C4-2B (cell line): ENCODE measurements around the gene ADD2.

Experiments
- ZFX ChIP-seq: fragments of 450-650 bp; IDR thresholded peaks from 2 replicates; pipeline ENCODE4 v1.6.1; 2017
- TF ChIP-seq, protein P1 (sequence below): fragments of 450-650 bp; conservative IDR thresholded peaks from 2 replicates; pipeline ENCODE4 v1.5.1; 2017; ENCODE audit warnings: mild to moderate bottlenecking

DNA sequence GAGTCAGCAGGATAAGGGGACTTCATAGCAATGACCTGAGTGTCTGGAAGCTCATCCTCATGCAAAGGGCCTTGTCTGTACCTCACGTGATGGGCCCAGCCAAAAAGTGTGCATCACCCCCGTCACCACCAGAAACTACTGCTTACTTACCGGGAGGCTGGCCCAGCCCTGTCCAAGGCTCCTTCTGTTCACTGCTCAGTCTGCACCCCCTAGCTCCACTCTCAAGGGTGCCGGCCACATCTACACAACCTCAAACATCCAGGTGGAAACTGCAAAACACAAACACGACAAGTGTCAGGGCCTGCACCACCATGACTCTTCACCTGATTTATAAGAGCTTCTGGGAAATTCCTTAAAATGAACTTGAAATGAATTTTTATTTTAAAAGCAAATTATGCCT is 55.1 kb downstream of the ADD2 start:
- TF ChIP-seq, protein P1, sequence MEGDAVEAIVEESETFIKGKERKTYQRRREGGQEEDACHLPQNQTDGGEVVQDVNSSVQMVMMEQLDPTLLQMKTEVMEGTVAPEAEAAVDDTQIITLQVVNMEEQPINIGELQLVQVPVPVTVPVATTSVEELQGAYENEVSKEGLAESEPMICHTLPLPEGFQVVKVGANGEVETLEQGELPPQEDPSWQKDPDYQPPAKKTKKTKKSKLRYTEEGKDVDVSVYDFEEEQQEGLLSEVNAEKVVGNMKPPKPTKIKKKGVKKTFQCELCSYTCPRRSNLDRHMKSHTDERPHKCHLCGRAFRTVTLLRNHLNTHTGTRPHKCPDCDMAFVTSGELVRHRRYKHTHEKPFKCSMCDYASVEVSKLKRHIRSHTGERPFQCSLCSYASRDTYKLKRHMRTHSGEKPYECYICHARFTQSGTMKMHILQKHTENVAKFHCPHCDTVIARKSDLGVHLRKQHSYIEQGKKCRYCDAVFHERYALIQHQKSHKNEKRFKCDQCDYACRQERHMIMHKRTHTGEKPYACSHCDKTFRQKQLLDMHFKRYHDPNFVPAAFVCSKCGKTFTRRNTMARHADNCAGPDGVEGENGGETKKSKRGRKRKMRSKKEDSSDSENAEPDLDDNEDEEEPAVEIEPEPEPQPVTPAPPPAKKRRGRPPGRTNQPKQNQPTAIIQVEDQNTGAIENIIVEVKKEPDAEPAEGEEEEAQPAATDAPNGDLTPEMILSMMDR, result no peak
- TF ChIP-seq ZFX, result no peak
